IgD-negative memory B cell (primary cell): ENCODE measurements around the gene HSD17B3. TPM values are rescaled to one million over a fixed set of nuclear protein-coding genes. Genes with fewer than 3 reads are reported as not detected.

Experiments
- polyA plus RNA-seq: library from polyadenylated mRNA; unstranded; fragments of 300-500 nt; fragmentation: Illumina TruSeq; gene quantifications from one replicate; pipeline ENCODE4 v1.2.3, GENCODE V29; 2021

HSD17B3 gene
- polyA plus RNA-seq, 1 donor from 2014 or later, result not detected

Other genes starting within 250 kb of the HSD17B3 start
- 11.0 TPM for gene SLC35D2, start 81.5 kb upstream of the HSD17B3 start, polyA plus RNA-seq
- 0.21 TPM for gene ZNF367, start 116.2 kb upstream of the HSD17B3 start, polyA plus RNA-seq
- gene HABP4, start 148.0 kb upstream of the HSD17B3 start, polyA plus RNA-seq, result 7.4 TPM